AG08396 (cell line): ENCODE results near the gene CNNM4.
A peak's percentile ranks its signal among the peaks of the same experiment; 100 is the strongest.
"Not testable (repeated sequence)": the region's sequence is repeated elsewhere in the genome, so short reads cannot be mapped to it uniquely, and the experiment has no call there.

Source experiments
- DNase-seq: peaks from one replicate; pipeline ENCODE4 v3.0.0; 2012; ENCODE audit warnings: low spot score, mixed read lengths

Gene CNNM4

DNA sequence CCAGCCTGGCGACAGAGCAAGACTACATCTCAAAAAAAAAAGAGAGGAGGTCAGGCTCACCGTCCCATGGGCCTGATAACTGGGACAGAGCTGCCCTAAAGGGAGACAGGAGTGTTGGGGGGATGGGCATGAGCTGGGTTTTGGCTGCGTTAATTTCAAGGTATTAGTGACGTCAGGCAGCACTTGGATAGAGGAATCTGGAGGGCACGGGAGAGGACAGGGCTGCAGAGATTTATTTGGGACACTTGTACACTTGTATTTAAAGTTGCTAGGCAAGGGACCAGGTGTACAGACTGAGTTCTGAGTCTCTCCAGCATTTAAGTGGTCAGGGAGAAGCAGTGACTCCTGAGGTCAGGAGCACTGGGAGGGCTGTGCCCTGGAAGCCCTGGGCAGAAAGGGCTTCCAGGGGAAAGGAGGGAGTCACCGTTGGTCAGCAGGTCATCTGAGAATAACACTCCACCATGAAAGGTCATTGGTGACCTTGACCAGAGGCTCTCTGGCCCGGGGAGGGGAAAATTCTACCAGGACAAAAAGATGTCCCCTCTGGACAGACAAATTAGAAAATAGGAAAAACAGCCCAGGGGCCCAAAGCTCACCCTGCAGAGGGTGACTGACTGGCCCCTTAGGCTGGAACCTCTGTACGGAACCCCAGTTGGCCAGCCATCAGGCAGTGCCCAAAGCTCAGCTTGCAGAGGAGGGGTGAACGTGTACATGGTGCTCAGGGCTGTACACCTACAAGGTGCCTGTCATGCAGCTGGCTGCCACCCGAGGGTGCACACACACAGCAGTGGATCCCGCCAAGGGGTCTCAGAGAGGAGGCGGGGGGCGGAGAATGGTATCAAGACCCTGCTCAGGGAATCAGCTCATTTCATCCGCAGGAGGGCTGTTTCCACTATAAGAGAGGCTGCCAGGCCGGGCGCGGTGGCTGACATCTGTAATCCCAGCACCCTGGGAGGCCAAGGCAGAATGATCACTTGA is 32.4 kb downstream of the CNNM4 start:
- no peak for DNase-seq

GRCh38 chr2:96795076-96795475 is 34.4 kb downstream of the CNNM4 start:
- no peak for DNase-seq

DNA sequence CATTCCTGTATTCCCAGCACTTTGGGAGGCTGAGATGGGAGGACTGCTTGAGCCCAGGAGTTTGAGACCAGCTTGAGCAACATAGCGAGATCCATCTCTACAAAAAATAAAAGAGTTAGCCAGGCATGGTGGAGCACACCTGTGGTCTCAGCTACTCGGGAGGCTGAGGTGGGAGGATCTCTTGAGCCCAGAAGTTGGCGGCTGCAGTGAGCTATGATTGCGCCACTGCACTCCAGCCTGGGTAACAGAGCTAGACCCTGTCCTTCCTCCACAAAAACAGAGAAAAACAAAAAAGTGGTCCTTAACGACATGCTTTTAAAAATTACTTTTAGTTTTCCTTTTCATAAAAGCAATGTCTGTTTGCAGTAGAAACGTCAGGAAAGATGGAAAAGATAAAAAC is 35.8 kb downstream of the CNNM4 start:
- DNase-seq: not testable (repeated sequence)

DNA sequence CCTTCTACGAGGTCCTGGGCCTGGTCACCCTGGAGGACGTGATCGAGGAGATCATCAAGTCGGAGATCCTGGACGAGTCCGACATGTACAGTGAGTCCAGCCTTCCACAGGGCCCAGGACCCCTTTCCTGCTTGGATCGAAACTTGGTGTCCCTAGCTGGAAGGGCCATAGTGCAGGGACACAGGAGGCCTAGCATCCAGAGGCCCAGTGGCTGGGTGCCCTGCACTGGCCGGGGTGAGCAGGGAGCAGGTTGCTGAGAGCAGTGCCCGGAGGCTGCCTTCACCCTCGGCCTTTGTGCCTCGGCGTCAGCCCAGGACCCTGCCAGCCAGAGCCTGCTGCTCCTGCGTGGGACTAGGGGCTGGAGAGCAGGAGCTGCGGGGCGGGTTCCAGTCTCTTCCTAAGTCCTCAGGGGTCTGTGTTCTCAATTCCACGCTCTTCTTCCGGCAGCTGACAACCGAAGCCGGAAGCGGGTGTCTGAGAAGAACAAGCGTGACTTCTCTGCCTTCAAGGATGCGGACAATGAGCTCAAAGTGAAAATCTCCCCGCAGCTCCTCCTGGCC is 36.4 kb downstream of the CNNM4 start:
- DNase-seq: no peak

DNA sequence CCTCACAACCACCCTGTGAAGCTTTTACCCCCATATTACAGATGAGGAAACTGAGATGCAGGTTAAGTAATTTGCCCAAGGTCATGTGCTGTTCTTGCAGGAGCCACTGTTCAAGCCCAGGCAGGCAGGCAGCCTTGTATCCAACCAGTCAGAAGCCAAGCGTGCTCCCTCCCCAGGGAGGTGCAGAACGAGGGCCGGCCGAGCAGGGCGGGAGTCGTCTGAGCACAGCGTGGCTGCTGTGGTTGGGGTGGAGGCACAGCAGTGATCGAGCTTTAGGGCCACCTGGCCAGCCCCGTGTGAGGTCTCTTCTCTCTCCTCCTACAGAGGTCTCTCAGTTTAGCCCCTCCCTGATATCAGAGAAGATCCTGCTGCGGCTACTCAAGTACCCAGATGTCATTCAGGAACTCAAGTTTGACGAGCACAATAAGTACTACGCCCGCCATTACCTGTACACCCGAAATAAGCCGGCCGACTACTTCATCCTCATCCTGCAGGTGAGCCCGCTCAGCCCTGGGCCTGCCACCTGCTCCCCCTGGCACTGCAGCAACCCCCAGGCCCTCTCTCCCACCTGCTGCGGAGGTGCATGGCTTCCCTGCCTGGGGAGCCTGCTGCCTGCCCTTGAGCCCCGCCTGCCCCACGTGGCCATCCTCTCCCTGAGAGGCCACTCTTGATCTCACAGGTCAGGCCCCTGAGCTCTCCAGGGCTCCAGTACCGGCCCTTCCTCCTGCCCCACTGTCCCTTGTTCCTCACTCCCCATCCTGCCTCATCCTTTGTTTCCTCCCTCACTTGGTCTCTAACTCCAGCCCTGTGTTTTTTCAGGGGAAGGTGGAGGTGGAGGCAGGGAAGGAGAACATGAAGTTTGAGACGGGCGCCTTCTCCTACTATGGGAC is 38.3 kb downstream of the CNNM4 start:
- no peak for DNase-seq

- no peak for DNase-seq
Measured at GRCh38 chr2:96799623-96799935, 38.9 kb downstream of the CNNM4 start.

DNA sequence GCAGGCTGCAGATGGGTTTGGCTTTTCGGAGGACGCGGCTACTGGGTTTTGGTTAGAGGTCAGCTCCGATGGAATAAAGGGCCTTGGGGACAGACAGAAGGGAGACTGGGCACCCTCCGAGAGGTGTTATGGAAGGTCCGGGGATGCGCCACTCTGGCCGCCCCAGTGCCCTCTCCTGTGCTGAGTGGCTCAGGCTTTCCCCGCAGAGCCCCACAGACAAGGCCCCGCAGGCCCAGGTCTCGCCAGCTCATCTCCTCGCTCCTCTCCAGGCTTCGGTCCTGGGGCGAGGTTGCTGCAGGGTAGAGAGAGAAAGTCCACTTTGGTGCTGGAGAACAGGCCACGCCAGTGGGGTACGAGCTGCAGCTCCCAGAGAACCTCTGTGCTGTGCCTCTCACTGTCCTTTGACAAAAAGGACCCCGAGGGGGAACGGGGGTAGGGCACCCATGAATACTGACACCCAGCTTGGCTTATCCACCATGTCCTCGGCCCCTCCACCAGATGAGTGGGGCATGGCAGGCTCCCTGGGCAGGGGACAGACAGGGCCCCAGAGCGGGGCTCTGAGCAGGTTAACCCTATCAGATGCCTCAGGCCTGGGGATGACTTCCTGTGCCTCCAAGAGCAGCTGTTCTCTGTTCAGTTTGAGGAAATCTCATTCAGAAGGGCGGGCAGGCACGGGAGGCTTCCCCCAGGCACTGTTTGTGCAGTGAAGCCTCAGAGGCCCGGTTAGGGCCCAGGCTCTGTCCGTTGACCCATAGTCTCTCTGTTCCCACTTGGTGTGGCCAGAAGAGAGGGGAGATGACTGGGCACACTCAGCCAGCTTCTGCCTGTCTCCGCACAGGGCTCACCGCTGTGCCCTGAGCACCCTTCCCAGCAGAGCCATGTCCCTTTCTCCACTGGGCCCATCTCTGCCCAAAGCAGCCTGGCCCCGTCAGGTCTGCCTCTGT is 39.6 kb downstream of the CNNM4 start:
- DNase-seq: no peak

DNA sequence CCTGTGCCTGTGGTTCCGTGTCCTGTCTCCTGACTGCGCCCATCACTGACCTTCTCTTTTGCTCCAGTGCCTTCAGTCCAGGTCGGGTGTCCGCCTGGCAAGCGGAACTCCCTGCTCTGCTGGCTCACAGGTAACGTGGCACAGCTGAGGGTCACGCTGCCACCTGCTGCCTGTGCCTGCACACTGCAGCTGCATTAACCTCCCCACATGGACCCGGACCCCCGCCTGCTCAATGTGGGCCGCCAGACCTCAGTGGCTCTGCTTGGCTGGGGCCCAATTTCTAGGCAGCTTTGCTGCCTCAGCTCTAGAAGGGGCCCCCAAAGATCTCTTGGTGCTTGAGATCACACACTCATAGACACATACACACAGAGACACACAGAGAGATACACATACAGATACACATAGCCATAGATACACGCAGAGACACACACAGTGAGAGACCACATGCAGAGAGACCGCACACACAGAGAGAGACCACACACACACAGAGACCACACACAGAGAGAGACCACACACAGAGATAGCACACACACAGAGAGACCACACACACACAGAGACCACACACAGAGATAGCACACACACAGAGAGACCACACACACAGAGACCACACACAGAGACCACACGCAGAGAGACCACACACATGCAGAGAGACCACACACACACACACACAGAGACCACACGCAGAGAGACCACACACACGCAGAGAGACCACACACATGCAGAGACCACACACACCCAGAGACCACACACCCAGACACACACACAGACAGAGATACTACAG is 40.5 kb downstream of the CNNM4 start:
- DNase-seq: peak; percentile 78

DNA sequence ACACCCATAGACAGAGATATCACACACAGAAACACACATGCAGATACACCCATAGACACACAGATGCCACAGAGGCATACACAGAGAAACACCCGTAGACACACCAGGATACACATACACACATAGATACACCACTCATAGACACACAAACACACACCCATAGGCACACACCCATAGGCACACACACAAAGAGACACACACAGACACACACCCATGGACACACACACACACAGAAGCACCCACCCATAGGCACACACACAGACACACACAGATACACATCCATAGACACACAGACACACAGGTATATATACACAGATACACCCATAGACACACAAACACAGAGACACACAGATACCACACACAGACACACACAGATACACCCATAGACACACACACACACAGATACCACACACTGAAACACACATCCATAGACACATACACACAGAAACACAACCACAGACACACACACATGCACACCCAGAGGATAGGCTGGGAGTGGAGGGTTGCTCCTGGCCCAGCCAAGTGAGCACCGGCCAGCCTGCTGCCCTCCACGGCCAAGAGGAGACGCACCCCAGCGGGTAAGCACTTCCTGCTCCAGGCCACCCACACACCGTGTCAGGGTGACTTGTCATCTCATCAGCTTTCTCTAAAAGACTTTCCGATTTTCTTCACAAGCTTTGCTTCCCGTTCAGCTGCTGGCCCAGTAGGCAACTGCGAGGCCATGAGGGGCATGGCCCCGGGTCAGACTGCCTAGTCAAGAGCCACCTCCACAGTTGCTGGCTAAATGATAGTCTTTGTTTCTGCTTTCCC is 41.3 kb downstream of the CNNM4 start:
- no peak for DNase-seq

- DNase-seq: no peak
Measured at GRCh38 chr2:96802721-96803120, 42.0 kb downstream of the CNNM4 start.

GRCh38 chr2:96804986-96805385 is 44.3 kb downstream of the CNNM4 start:
- no peak for DNase-seq

GRCh38 chr2:96805946-96806345 is 45.2 kb downstream of the CNNM4 start:
- not testable (repeated sequence) for DNase-seq

DNA sequence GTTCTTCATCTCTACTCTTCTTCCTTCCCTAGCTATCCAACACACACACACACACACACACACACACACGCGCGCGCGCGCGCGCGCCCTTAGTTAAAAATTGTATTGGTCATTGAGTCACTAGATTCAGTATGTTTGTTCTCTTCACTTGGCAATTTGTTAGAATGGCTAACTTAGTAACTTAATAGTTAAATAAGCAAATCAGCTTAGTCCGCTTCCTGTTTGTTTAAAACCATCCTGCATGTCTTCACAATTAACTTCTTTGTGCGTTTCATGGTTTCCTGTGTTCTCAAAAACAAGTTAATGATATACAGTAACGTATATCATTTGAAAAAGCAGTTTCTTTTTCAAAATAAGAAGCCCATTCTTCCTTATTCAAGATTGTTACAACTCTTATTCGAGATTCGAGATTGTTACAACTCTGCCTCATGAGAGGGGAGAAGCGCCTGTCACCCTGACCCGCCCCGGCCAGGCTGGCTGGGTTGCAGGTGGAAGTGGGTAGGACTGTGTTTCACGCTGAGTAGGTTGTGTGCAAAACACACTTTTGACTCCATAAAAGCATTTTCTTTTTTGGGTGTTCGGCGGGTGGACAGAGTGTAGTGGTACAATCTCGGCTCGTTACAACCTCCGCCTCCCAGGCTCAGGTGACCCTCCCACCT is 45.9 kb downstream of the CNNM4 start:
- DNase-seq: no peak

- DNase-seq: no peak
Measured at GRCh38 chr2:96807127-96807471, 46.4 kb downstream of the CNNM4 start.

DNA sequence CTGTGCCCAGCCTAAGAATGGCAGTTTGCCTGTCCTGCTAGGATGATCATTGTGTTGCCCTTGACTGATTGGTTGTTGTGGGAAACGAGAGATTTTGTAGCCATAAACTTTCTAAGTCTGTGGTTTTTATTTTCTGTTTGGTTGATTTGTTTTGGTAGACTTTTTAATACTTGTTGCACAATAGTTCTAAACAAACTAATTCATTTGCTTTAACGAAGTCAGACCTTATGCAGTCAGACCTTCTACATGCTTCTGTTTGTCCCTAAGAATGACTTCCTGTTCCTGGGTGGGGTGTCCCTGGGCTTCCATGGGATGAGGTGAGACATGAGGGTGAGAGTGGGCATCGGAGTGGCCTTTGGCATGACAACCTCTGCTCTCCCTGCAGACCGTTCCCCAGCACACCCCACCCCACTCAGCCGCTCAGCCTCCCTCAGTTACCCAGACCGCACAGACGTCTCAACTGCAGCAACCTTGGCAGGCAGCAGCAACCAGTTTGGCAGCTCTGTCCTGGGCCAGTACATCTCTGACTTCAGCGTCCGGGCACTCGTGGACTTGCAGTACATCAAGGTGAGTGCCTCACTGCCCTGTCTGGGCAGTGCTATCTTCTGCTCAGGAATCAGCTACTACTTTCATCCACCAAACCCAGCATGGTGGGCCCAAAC is 47.6 kb downstream of the CNNM4 start:
- no peak for DNase-seq

DNA sequence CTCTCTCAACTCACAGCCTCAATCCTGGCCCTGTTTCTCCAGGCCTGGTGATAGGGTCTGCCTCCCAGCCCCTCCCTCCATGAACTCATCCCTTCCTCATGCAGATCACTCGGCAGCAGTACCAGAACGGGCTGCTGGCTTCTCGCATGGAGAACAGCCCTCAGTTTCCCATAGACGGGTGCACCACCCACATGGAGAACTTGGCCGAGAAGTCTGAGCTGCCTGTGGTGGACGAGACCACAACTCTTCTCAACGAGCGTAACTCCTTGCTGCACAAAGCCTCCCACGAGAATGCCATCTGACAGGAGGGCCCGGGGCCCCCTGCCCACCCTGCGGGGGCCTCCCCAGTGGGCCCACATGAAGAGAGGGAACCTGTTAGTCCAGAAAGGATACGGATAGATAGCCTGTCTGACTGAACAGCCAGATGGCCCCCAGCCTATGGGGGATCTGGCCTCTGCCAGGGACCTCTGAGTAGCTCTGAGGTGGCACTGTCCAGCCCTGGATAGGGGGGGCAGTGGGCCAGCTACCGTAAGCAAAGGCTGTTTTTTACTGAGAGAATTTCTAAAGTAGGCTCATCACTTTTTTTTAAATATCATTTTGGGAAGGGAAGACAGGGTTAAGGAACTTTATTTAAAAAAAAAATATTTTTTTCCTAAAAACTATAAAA is 48.6 kb downstream of the CNNM4 start:
- no peak for DNase-seq

DNA sequence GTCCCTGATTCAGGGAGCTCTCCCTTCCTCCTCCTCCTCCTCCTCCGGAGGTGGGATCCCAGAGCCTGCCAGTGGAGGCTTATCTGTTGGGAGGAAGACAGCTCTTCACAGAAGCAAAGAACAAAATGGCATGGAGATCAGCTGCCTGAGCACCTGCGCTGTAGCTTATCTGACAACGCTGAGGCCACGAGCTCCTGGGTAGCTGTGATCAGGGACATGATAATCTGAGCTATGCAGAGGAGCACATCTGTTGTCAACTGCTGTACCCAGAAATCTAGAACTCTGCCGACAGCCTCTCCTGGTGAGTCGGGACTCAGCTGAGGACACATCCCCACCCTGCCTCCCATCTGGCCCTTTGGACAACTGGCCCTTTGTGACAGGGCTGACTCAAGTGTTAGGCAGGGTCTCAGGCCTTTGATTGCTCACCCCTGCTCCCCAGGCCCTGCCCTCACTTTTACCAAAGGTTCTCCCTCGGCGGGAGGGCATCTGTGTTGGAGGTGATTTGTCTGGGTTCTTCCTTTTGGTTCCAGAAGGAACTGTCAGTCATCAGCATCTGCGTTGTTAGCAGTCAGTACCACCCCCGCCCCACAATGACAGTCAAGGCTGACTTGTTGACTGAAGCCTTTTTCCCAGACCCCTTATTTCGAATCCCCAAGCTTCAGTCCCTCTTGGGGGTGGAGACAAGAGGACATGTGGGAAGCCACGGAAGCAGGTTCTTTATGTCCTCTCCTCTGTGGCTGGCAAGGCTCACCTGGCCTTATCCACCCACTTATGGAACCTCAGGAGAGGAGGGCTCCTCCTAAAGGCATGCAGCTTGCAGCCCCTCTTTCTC is 49.5 kb downstream of the CNNM4 start:
- no peak for DNase-seq
